RWPE1 (cell line): Measurements from ENCODE around the gene LRRC27.

Source experiments
- CTCF ChIA-PET: fragments of 350-600 bp; sonication (Branson Sonifier 250); formaldehyde crosslinking; extraction: SDS; loops from one replicate; lab custom pipeline; 2021; lab: Yijun Ruan, JAX
- POLR2A ChIA-PET: fragments of 400-600 bp; formaldehyde crosslinking; extraction: SDS; loops from one replicate; lab custom pipeline; 2020; ENCODE audit warnings: antibody characterized with exemption; ENCODE audit not compliant: low non-redundant PET; lab: Yijun Ruan, JAX
- DNase-seq: peaks from one replicate; pipeline ENCODE4 v3.0.0; 2012; ENCODE audit warnings: low spot score
- H3K27ac ChIP-seq: fragments of 450-650 bp; 2 replicates; pipeline ENCODE4 v1.5.1; 2017
- TF ChIP-seq, protein P1 (sequence below): fragments of 450-650 bp; conservative IDR thresholded peaks from 2 replicates; pipeline ENCODE4 v1.5.1; 2017; ENCODE audit warnings: low read depth, mild to moderate bottlenecking

LRRC27 gene

DNA sequence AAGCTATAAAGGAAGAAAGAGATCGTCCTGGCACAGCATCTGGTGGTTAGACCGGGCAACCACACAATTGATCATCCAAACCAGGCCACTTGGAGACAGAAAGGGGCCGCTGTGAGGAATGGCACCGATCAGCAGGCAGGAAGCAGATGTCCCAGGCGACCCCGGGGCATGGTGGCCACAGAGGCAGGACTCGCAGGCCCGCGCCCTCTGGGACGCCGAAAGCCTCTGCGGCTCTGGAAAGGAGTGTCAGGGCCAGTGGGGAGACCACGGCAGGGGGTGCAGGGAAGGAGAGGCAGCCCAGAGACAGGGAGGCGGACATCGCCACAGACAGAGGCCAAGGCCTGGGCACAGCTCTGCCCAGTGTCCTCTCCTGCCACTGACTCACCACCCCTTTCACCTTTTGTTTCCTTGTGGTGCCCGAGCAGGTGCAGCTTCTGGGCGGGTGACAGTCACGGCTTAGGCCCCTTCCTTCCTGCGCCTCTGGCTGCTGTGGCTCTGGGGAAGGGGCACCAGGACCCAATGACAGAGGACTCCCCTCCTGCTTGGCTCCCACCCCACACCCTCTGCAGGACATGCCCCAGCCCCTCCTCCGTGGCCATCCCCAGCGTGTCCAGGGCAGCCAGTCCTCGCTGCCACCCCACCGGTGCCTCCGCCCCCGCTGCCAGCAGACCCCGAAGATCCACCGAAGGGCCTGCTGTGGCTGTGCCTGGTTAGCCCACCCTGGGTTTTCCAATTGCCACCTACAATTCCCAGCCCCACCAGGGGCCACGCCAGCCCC lies 35.1 kb upstream of the LRRC27 start:
- H3K27ac ChIP-seq: no peak overlapping the region
- CTCF ChIA-PET: no interaction called here
- no peak for DNase-seq
- TF ChIP-seq, protein P1, sequence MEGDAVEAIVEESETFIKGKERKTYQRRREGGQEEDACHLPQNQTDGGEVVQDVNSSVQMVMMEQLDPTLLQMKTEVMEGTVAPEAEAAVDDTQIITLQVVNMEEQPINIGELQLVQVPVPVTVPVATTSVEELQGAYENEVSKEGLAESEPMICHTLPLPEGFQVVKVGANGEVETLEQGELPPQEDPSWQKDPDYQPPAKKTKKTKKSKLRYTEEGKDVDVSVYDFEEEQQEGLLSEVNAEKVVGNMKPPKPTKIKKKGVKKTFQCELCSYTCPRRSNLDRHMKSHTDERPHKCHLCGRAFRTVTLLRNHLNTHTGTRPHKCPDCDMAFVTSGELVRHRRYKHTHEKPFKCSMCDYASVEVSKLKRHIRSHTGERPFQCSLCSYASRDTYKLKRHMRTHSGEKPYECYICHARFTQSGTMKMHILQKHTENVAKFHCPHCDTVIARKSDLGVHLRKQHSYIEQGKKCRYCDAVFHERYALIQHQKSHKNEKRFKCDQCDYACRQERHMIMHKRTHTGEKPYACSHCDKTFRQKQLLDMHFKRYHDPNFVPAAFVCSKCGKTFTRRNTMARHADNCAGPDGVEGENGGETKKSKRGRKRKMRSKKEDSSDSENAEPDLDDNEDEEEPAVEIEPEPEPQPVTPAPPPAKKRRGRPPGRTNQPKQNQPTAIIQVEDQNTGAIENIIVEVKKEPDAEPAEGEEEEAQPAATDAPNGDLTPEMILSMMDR: no peak
- POLR2A ChIA-PET: no interaction called here

DNA sequence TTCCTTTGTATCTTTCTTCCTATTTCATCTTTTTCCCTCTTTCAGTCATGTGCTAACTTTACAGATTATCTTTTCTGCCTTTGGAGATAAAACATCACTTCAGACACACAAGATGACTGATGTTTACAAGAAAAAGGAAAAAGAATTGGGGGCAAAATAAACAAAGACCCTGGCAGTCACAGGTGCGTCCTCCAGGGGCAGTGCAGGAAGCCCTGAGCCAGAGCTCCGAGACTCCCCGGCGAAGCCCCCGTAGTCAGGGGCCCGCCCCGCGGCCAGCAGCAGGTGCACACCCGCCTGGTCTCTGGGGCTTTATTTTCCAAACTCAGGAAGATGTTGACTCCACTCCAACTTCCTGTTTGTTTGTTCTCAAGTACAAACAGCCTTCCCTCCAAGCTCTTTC lies 34.5 kb upstream of the LRRC27 start:
- no peak overlapping the region for H3K27ac ChIP-seq
- ChIA-PET CTCF (interaction anchor here (0.7 kb wide), 1 partner anchor 749 kb away, joined by 3 read pairs; no protein-coding TSS in a partner anchor), POLR2A (no interaction called here)
- TF ChIP-seq, protein P1: no peak
- DNase-seq: no peak

DNA sequence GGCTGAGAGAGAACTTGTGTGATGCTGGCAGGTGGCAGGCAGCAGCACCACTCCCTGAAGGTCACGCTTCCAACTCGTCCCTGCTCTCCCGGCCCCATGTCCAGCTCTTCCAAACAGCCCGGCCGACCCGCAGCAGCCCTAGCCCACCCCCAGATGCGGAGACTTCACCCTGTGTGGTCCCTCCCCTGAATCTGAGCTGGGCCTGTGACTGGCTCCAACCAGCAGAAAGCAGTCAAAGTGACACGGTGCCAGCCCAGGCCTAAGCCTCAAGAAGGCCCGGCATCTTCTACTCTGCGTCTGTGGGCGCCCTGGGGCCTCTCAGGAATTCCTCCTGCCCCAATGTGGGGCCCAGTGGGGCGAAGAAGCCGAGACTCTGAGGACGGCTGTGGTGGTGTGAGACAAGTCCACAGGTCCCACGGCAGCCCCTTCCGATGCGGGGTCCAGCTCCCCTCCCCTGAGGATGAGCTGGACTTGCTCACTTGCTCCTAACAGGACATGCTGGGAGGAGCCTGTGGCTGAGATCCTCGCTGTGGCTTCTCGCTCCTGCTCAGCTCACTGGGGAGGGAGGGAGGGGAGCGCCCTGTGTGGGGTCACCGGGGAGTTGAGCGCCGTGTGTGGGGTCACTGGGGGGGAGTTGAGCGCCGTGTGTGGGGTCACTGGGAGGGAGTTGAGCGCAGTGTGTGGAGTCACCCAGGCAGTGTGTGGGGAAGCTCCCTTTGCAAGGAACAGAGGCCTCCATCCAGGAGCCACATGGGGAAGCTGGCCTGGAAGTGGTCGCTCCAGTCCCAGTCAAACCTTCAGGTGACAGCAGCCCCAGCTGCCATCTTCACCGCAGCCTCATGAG lies 33.7 kb upstream of the LRRC27 start:
- ChIA-PET CTCF (interaction anchor here (0.7 to 1.4 kb wide), 2 partner anchors 76 to 748 kb away, joined by 3 to 4 read pairs; no protein-coding TSS in a partner anchor), POLR2A (no interaction called here)
- no peak for DNase-seq
- TF ChIP-seq, protein P1: no peak
- no peak overlapping the region for H3K27ac ChIP-seq

DNA sequence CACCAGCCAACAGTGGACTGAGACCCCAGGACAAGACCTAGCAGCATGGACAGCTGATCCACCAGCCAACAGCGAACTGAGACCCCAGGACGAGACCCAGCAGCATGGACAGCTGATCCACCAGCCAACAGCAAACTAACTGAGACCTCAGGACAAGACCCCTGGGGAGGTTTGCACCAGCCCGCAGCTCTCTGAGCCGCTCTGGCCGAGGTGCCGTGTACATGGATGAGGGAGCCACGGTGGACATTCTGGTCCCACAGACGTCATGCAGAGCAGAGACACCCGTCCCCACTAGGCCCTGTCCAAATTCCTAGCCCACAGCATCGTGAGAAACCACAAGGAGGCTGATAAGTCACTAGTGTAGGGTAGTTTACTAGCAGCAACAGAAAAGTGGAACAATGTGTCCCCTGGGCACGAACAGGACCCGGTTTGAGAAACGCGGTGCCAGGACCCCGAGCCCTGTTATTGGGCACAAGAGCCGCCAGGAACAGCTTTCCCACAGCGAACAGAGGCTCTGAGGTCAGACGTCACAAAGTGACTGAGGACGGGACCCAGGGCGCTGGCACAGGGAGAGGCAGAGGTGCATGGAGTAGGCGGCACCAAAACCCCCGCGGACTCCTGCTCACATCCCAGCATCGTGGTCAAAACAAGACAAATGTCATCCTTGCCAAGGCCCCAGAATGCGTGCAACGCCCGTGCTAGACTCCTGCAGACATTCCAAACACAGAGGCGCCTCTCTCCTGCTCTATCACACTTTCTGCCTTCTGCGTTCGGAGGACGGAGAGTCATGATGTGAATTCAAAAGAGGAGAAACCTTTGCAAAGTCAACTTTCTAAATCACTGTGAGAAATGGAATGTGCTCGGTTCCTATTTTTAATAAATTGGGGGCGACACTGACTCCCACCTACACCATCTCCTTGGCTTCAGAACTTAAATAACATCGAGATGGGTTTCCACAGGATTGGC lies 32.3 kb upstream of the LRRC27 start:
- DNase-seq: no peak
- POLR2A ChIA-PET: no interaction called here
- CTCF ChIA-PET: interaction anchor here (1.4 kb wide), 1 partner anchor 77 kb away, joined by 4 read pairs; no protein-coding TSS in a partner anchor
- no peak overlapping the region for H3K27ac ChIP-seq
- TF ChIP-seq, protein P1: no peak

DNA sequence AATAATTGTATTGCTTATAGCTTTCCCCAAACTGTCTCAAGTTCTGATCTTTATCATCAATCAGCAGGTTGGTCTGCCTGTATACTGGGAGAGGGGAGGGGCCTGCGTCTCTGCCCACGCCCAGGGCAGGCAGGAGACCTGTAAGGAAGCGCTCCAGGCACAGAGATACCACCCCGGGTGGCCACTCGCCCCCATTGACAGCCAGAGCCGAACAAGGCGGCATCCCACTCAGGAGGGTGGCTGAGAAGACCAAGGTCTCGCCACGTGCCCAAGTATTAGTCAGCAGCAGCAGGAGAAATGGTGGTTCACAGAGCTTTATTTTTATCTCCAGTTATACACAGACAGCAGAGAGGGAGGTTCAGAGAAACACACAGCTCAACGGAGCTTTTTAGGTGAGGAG lies 31.4 kb upstream of the LRRC27 start:
- TF ChIP-seq, protein P1: no peak
- POLR2A ChIA-PET: no interaction called here
- no peak for DNase-seq
- H3K27ac ChIP-seq: no peak overlapping the region
- CTCF ChIA-PET: no interaction called here
